ENCODE measurements around the gene CAMKV.

- TF ChIP-seq POLR2A (IDR thresholded peaks at IDR 0.05) (no peak), CTCF (IDR thresholded peaks at IDR 0.05) (no peak)
Measured at GRCh38 chr3:49867400-49867799, 2.3 kb downstream of the CAMKV start.

All from vagina (tissue), 2 donors.